ENCODE results near the gene ZNF879.

Gene ZNF879

GRCh38 chr5:179008667-179009066 lies 14.9 kb upstream of the ZNF879 start:
- no peak for DNase-seq (ENCODE audit: low read depth)

- no peak for DNase-seq (ENCODE audit: low read depth)
These were observed 9.5 kb downstream of the ZNF879 start for GRCh38 chr5:179033004-179033580.

- DNase-seq (ENCODE audit: low read depth): no peak
These were observed 21.2 kb downstream of the ZNF879 start for GRCh38 chr5:179044765-179045164.

- DNase-seq (ENCODE audit: low read depth): no peak
These were observed 28.2 kb downstream of the ZNF879 start for GRCh38 chr5:179051784-179052183.

DNA sequence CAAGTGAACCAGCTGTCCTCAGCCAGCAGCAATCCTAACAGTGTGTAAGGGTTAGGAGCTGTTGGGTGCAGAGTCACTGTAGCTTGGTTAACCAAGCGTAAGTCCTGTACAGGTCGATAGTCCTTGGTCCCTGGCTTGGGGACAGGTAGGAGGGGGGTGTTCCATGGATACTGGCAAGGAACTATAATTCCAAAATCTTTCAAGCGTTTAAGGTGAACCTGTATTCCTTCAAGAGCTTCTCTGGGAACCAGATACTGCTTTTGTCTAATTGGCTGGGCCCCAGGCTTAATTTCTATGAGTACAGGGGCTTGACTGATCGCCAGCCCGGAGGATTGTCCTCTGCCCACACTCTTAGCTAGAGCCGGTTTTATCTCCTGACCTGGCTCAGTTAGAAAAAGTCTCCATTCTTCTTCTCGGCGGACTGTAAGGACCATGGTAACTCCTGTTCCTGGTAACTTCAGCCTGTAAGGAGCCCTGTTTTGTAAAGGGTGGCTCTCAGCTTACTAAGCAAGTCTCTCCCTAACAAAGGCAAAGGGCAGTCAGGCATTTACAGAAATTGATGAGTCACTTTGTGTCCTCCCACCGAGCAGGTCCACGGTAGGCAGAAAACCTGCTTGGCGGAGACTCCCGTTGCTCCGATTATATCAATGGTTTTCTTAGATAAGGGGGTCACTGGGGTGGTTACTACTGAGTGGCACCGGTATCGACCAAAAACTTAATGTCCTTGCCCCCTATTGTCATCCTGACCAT lies 30.6 kb downstream of the ZNF879 start:
- no peak for DNase-seq (ENCODE audit: low read depth)

- no peak for DNase-seq (ENCODE audit: low read depth)
These were observed 31.3 kb downstream of the ZNF879 start for GRCh38 chr5:179054876-179055275.

- DNase-seq (ENCODE audit: low read depth): no peak
These were observed 31.8 kb downstream of the ZNF879 start for GRCh38 chr5:179055436-179055835.

DNA sequence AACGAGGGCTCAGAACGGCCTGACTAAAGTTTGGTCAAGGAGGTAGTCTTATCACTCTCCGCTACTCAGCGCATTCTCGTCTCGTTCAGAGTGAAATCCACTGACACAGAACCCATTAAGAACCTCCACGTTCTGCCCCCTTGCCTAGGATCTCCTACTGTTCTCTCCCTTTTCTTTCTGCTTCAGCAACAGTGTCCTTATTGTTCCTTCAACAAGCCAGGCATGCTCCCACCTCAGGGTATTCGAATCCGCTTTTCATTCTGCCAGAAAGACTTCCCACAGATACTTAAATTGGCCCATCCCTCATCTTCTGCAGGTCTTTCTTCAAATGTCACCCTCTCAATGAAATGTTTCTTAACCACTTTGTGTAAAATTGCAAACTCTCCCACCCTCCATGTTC lies 32.2 kb downstream of the ZNF879 start:
- DNase-seq (ENCODE audit: low read depth): no peak

DNA sequence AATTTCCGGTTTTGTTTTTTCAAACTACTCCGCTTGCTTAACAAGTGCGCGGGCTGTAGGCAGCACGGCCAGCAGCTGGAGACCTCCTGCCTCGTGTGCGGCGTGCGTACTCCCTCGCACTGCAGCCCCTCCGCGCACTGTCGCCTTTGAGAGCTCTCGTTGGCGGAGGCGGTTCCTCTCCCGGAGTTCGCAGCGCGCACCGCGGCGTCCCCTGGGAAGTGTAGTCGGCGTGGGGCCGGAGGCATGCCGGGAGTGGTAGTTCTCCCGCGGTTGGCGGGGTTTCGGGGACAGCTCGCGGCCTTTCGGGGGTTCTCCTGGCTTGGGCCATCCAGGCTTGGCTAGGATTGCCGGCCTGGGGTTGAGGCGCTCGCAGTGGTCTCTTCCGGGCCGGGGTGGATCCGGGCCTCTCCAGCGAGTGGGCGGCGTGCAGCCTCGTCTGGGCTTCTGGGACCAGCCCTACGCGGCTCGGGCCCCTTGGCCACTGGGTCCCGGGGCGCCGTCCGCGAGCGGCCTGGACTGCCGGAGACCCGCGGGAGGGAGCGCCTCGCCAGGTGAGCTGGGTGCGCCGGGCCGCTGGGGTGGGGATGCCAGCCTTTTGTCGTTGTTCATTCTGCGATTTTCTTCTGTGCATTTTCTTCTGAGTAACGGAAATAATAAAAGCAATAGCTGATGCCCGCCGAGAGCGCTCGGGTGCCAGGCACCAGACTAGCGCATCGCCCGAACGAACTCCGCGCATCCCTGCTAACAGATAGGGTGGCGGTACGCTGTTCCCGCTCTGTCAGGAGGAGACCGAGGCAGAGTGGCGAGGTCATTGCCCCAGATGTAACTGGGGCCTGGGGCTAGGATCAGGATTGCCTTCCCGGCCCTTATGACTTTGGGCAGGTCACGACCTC lies 36.8 kb downstream of the ZNF879 start, which contains the start of gene ZNF354C:
TSS of gene ZNF354C (plus strand) at position 258 of the 893 bp plus-strand sequence. CDS start 1,696 bp downstream, outside the sequence.
- DNase-seq (ENCODE audit: low read depth): peak; percentile 83

DNA sequence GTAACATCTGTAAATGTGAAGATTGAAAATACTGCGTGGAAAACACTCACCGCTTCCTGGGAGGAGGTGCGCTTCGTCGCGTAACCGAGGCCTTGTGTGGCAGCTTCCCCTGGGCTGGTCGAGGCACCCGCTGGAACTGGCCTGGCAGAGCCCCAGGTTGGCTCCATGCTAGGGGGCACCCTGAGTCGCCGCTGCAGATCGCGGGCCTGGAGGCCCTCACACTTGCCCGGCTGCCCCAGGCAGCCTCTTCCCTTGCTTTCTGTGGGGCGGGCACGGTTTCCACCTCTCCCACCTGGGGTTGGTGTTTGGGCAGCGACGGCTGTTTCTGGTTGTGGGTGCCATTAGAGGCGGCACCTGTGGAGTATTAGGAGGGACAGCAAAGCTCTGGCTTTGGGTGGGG lies 37.4 kb downstream of the ZNF879 start:
- no peak for DNase-seq (ENCODE audit: low read depth)

- DNase-seq (ENCODE audit: low read depth): no peak
These were observed 42.1 kb downstream of the ZNF879 start for GRCh38 chr5:179065703-179066102.

GRCh38 chr5:179079165-179079987 lies 55.8 kb downstream of the ZNF879 start:
- DNase-seq (ENCODE audit: low read depth): no peak

DNA sequence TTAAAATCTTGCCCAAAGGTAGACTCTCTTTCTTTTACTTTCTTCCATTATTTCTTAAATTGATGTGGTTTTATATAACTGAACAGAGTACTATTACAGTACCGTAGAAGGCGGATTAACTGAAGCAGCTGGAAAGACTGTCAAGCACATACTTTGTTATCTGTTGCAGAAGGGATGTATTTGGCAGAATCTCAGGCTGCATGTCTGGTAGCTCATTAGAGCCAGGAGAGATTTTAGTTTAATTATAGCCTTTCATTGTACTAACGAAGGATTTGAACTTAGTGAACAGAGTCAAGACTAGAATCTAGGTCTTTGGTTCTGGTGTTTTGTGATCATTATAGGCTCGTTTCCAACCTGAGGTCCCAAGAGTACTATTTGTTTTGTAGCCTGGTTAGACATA lies 57.1 kb downstream of the ZNF879 start:
- no peak for DNase-seq (ENCODE audit: low read depth)
